HepG2 (cell line): ENCODE data around the gene GLRX5. TPM values are rescaled to one million over a fixed set of nuclear protein-coding genes. Genes with fewer than 3 reads are reported as not detected.

Experiments
- ATAC-seq: fragments of 200-7000 bp; cut with Tn5 transposase; 3 replicates; pipeline ENCODE4 v1.9.1; 2020; ENCODE audit warnings: mild to moderate bottlenecking, moderate library complexity
- BruUV-seq: library from RNA; stranded (reverse); fragments of 400-500 nt; replicated peaks from 2 replicates; lab custom pipeline; 2021; lab: Mats Ljungman, UMichigan
- CTCF ChIA-PET: fragments of 300-600 bp; formaldehyde crosslinking; extraction: SDS; loops from one replicate; lab custom pipeline; 2021; ENCODE audit warnings: low total read pairs, inconsistent platforms, low intra/inter-chr PET ratio; lab: Yijun Ruan, JAX
- POLR2A ChIA-PET: fragments of 350-600 bp; sonication (Branson Sonifier 250); formaldehyde crosslinking; loops from one replicate; lab custom pipeline; 2020; ENCODE audit warnings: antibody characterized with exemption, inconsistent platforms; lab: Yijun Ruan, JAX
- DNase-seq: peaks from one replicate; pipeline ENCODE4 v3.0.0-alpha.2; 2015; ENCODE audit warnings: low spot score
- FAIRE-seq: peaks from 3 replicates; lab custom pipeline; 2011; peaks lifted over from hg19 to GRCh38; lab: Jason Lieb, UNC
- H2AFZ ChIP-seq: one replicate; pipeline ENCODE4 v1.6.1; 2011; ENCODE audit warnings: low read length, inconsistent platforms
- H3K27ac ChIP-seq: fragments of 300-600 bp; 3 replicates; pipeline ENCODE4 v1.8.0; 2011; ENCODE audit warnings: mixed run types, mild to moderate bottlenecking, mixed read lengths, low read length, inconsistent platforms; ENCODE audit not compliant: insufficient read depth; ENCODE audit errors: extremely low read length
- H3K27me3 ChIP-seq, 2 experiments: fragments of 200-600 bp in 1 of 2; 2 replicates in 1 of 2; 3 replicates in 1 of 2; pipeline versions ENCODE4 v1.6.0 to v1.8.0; 2011; ENCODE audit warnings: low read length in 2 of 2, mild to moderate bottlenecking in 2 of 2, moderate library complexity in 2 of 2, inconsistent platforms in 1 of 2; ENCODE audit not compliant: insufficient read depth in 2 of 2, control insufficient read depth in 1 of 2
- H3K36me3 ChIP-seq, 2 experiments: fragments of 200-600 bp in 1 of 2; replicated peaks in 1 of 2; 2 replicates in 1 of 2; 3 replicates in 1 of 2; pipeline versions ENCODE4 v1.5.1 to v1.8.0; 2011; ENCODE audit warnings: low read length in 2 of 2, inconsistent platforms in 1 of 2; ENCODE audit not compliant: insufficient read depth in 2 of 2, control insufficient read depth in 1 of 2
- H3K4me1 ChIP-seq: 2 replicates; pipeline ENCODE4 v1.5.1; 2012; ENCODE audit warnings: low read length, inconsistent platforms; ENCODE audit not compliant: insufficient read depth
- H3K4me2 ChIP-seq: 2 replicates; pipeline ENCODE4 v1.6.0; 2011; ENCODE audit warnings: low read depth, low read length, inconsistent platforms
- H3K4me3 ChIP-seq, 3 experiments: fragments of 200-600 bp in 1 of 3; sonication (generic), shearing (Covaris generic) in 1 of 3; replicated peaks in 1 of 3; 2 replicates each; pipeline ENCODE4 v1.5.1; 2011 to 2016; ENCODE audit warnings: low read length in 3 of 3, inconsistent platforms in 2 of 3, low read depth in 2 of 3, mild to moderate bottlenecking in 2 of 3, control low read depth in 1 of 3, mixed read lengths in 1 of 3; ENCODE audit not compliant: insufficient read depth in 1 of 3
- H3K79me2 ChIP-seq: one replicate; pipeline ENCODE4 v1.6.1; 2011; ENCODE audit warnings: low read length, inconsistent platforms; ENCODE audit not compliant: insufficient read depth
- H3K9ac ChIP-seq: 2 replicates; pipeline ENCODE4 v1.6.0; 2011; ENCODE audit warnings: mild to moderate bottlenecking, low read depth, low read length, inconsistent platforms; ENCODE audit not compliant: insufficient read depth
- H3K9me3 ChIP-seq: 2 replicates; pipeline ENCODE4 v1.5.1; 2012; ENCODE audit warnings: mild to moderate bottlenecking, low read length
- H4K20me1 ChIP-seq: 2 replicates; pipeline ENCODE4 v1.6.0; 2011; ENCODE audit warnings: inconsistent platforms, mild to moderate bottlenecking, low read length, moderate library complexity; ENCODE audit not compliant: insufficient read depth
- AGO2 ChIP-seq: fragments of 200-400 bp; formaldehyde crosslinking; optimal IDR thresholded peaks from 2 replicates; pipeline ENCODE3; 2017; ENCODE audit warnings: mild to moderate bottlenecking, low read depth, low read length, moderate library complexity
- HMG20A ChIP-seq: IDR thresholded peaks from 2 replicates; pipeline ENCODE4 v1.6.1; 2016; ENCODE audit warnings: borderline replicate concordance
- NFKB2 ChIP-seq: sonication (generic); formaldehyde crosslinking; IDR thresholded peaks from 2 replicates; pipeline ENCODE4 v1.4.0; 2020; ENCODE audit warnings: missing genetic modification reagents, borderline replicate concordance
- NFYB ChIP-seq: sonication (generic); formaldehyde crosslinking; IDR thresholded peaks from 2 replicates; pipeline ENCODE4 v1.4.0; 2020; ENCODE audit warnings: missing genetic modification reagents
- SMARCE1 ChIP-seq: fragments of 450-650 bp; IDR thresholded peaks from 2 replicates; pipeline ENCODE4 v1.6.1; 2017; ENCODE audit warnings: borderline replicate concordance
- SNAPC2 ChIP-seq: sonication (generic); formaldehyde crosslinking; IDR thresholded peaks from 2 replicates; pipeline ENCODE4 v1.8.1; 2022; ENCODE audit warnings: mild to moderate bottlenecking, missing genetic modification reagents
- SNRNP70 ChIP-seq: fragments of 200-400 bp; formaldehyde crosslinking; IDR thresholded peaks from 2 replicates; pipeline ENCODE4 v1.6.1; 2017; ENCODE audit warnings: mild to moderate bottlenecking, low read depth, low read length, moderate library complexity
- TARDBP ChIP-seq: sonication (generic); formaldehyde crosslinking; IDR thresholded peaks from 2 replicates; pipeline ENCODE4 v1.8.0; 2022; ENCODE audit warnings: mild to moderate bottlenecking, missing genetic modification reagents
- ZEB1 ChIP-seq: IDR thresholded peaks from 2 replicates; pipeline ENCODE4 v1.6.1; 2012; ENCODE audit warnings: mild to moderate bottlenecking, low read depth, inconsistent platforms; ENCODE audit not compliant: insufficient replicate concordance
- ZFYVE20 ChIP-seq: sonication (generic); formaldehyde crosslinking; IDR thresholded peaks from 2 replicates; pipeline ENCODE4 v1.8.0; 2023; ENCODE audit warnings: low read depth, mild to moderate bottlenecking, moderate library complexity, missing genetic modification reagents, borderline replicate concordance
- ZNF101 ChIP-seq: sonication (generic); formaldehyde crosslinking; IDR thresholded peaks from 2 replicates; pipeline ENCODE4 v1.4.0; 2020; ENCODE audit warnings: mild to moderate bottlenecking, low read depth, missing genetic modification reagents, borderline replicate concordance
- ZNF563 ChIP-seq: sonication (generic); formaldehyde crosslinking; IDR thresholded peaks from 2 replicates; pipeline ENCODE4 v1.8.0; 2022; ENCODE audit warnings: mild to moderate bottlenecking, moderate library complexity, missing genetic modification reagents
- ZNF619 ChIP-seq: sonication (generic); formaldehyde crosslinking; IDR thresholded peaks from 2 replicates; pipeline ENCODE4 v1.4.0; 2020; ENCODE audit warnings: mild to moderate bottlenecking, missing genetic modification reagents
- ZNF713 ChIP-seq: sonication (generic); formaldehyde crosslinking; IDR thresholded peaks from 2 replicates; pipeline ENCODE4 v1.4.0; 2020; ENCODE audit warnings: mild to moderate bottlenecking, missing genetic modification reagents
- WGBS: methylation state at CpG from one replicate; pipeline ENCODE4 v1.1.6; 2017; ENCODE audit warnings: low lambda C conversion rate; 5-methylcytosine and 5-hydroxymethylcytosine counted together
- in situ Hi-C: cut with HindIII; loops from 2 replicates; pipeline ENCODE4 v1.10.0; 2017; ENCODE audit warnings: low pct_unique_long_range_greater_than_20kb; ENCODE audit not compliant: extremely low pct_ligation_motif_present
- intact Hi-C: fragments of 100-400 bp; cut with micrococcal nuclease; formaldehyde crosslinking; loops from one replicate; pipeline ENCODE4 v1.10.0; 2022; ENCODE audit not compliant: unreplicated experiment
- polyA plus RNA-seq, 8 experiments: library from polyadenylated mRNA; depleted of rRNA in 3 of 8; stranded (reverse) in 7 of 8; unstranded in 1 of 8; fragments of >200 nt; fragmentation: Illumina TruSeq in 4 of 8; extraction: Trizol in 4 of 8; gene quantifications; 2 replicates each; pipeline versions ENCODE4 v1.2.1 to v1.2.3, GENCODE V29; 2011 to 2016; ENCODE audit warnings: low read depth in 4 of 8, missing spikeins in 1 of 8, mixed read lengths in 1 of 8; ENCODE audit not compliant: insufficient read depth in 1 of 8
- total RNA-seq, 5 experiments: library from RNA; depleted of rRNA; stranded (reverse); fragments of >200 nt; fragmentation: Illumina TruSeq; extraction: Trizol; gene quantifications; 2 replicates each; pipeline ENCODE4 v1.2.3, GENCODE V29; 2016; ENCODE audit warnings: low read depth in 1 of 5
- TF ChIP-seq, protein P1 (sequence below): sonication (generic); formaldehyde crosslinking; conservative IDR thresholded peaks from 2 replicates; pipeline ENCODE4 v1.8.0; 2022; ENCODE audit warnings: missing genetic modification reagents
- TF ChIP-seq, protein P2 (sequence below): sonication (generic); formaldehyde crosslinking; IDR thresholded peaks from 2 replicates; pipeline ENCODE4 v1.8.1; 2023; ENCODE audit warnings: missing genetic modification reagents, mild to moderate bottlenecking, borderline replicate concordance
- TF ChIP-seq, protein P3 (sequence below): sonication (generic); formaldehyde crosslinking; IDR thresholded peaks from 2 replicates; pipeline ENCODE4 v1.5.0; 2020; ENCODE audit warnings: missing genetic modification reagents
- TF ChIP-seq, protein P4 (sequence below): sonication (generic); formaldehyde crosslinking; IDR thresholded peaks from 2 replicates; pipeline ENCODE4 v1.4.0; 2020; ENCODE audit warnings: missing genetic modification reagents, borderline replicate concordance
- TF ChIP-seq, protein P5 (sequence below): sonication (generic); formaldehyde crosslinking; IDR thresholded peaks from 2 replicates; pipeline ENCODE4 v1.4.0; 2020; ENCODE audit warnings: missing genetic modification reagents

GLRX5 gene
- total and polyA plus RNA-seq, 2 of the 13 experiments (the other 11 are each of a cell fraction or from before 2014, with no cell fraction given), result 122 to 146 TPM

DNA sequence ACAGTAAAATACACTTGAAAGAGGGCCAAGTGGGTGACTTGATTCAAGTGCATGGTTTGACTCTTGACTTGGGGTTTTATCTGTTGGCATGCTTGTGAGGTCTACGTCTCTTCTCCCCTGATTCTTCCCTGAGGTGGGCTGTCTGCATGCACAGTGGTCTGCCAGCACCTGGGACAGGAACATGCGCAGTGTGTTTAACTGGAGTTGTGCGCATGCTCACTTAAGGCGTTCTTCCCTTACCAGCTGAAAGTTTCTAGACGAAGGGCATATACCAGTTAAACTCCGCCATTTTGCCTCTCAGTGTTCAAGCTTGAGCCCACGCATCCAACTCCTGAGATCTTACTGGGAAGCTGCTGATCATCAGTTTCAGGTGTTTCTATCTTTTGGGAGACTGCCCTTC lies 38.5 kb downstream of the GLRX5 start (continued):
- TF ChIP-seq, protein P1, sequence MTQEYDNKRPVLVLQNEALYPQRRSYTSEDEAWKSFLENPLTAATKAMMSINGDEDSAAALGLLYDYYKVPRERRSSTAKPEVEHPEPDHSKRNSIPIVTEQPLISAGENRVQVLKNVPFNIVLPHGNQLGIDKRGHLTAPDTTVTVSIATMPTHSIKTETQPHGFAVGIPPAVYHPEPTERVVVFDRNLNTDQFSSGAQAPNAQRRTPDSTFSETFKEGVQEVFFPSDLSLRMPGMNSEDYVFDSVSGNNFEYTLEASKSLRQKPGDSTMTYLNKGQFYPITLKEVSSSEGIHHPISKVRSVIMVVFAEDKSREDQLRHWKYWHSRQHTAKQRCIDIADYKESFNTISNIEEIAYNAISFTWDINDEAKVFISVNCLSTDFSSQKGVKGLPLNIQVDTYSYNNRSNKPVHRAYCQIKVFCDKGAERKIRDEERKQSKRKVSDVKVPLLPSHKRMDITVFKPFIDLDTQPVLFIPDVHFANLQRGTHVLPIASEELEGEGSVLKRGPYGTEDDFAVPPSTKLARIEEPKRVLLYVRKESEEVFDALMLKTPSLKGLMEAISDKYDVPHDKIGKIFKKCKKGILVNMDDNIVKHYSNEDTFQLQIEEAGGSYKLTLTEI (CRISPR knock-in tag), result no peak
- no peak for TF ChIP-seq ZNF563
- no peak for TF ChIP-seq ZEB1
- no peak for TF ChIP-seq ZFYVE20 (CRISPR knock-in tag)
- TF ChIP-seq ZNF101, result no peak
- TF ChIP-seq SNAPC2, result no peak
- TF ChIP-seq ZNF619 (CRISPR knock-in tag), result no peak
- TF ChIP-seq SMARCE1, result no peak
- TF ChIP-seq, protein P2, sequence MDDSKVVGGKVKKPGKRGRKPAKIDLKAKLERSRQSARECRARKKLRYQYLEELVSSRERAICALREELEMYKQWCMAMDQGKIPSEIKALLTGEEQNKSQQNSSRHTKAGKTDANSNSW, result no peak
- TF ChIP-seq HMG20A (CRISPR knock-in tag), result no peak

DNA sequence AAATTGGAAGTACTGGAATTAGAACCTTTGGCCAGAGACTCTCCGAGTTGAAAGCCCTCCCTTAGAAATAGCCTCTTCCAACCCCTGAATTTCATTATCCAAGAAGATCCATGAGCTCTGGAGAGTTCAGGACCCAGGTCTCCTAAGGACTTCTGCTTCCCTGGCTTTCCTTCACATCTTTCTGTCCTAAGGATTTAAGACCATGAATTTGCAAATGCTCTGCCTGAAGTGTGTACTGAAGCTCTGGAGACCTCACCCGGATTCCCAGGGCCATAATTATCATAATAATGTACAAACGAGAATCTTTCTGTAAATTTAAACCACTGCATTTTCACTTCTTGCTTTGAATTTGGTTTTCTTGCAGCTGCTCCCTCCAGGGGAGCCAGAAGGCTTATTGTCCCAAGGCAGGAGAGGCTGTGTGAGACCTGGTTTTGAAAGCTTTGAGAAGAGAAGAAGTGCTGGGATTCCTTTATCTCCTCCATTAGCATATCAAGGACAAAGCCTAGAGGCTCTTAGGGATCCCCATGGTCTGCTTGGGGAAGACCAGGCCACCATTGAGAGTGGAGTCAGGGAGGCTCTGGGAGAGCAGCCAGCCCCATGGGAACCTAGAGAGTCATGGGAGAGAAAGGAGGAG lies 41.1 kb downstream of the GLRX5 start:
- BruUV-seq, result no TSS peak
- Histone ChIP-seq H3K9ac (no peak overlapping the region), H3K36me3 (no peaks in the 10 kb centered on the region), H3K79me2 (no peaks in the 10 kb centered on the region), H3K4me2 (no peak overlapping the region), H3K9me3 (no peaks in the 10 kb centered on the region), H3K27ac (no peak overlapping the region), H3K4me3 (no peak overlapping the region), H3K4me1 (peaks cover 6% of the 10 kb centered on the region; the same call in 1 of the 2 replicates), H4K20me1 (no peaks in the 10 kb centered on the region), H2AFZ (no peak overlapping the region), H3K27me3 (peaks cover 0 to 1% of the 10 kb centered on the region in 2 experiments; a peak in 3 of 5 replicates)
- in situ Hi-C loops, result no loop called here
- no peak for ATAC-seq
- POLR2A ChIA-PET, result no interaction called here
- CTCF ChIA-PET, result no interaction called here
- FAIRE-seq, result no peak
- intact Hi-C loops, result no loop called here
- 8% methylated on average over 3 of the region's 3 CpGs for WGBS
- DNase-seq, result no peak
- TF ChIP-seq TARDBP (CRISPR knock-in tag) (no peak), AGO2 (no peak), NFKB2 (CRISPR knock-in tag) (no peak), ZNF713 (CRISPR knock-in tag) (no peak), SNRNP70 (no peak), NFYB (CRISPR knock-in tag) (no peak)
- TF ChIP-seq, protein P3, sequence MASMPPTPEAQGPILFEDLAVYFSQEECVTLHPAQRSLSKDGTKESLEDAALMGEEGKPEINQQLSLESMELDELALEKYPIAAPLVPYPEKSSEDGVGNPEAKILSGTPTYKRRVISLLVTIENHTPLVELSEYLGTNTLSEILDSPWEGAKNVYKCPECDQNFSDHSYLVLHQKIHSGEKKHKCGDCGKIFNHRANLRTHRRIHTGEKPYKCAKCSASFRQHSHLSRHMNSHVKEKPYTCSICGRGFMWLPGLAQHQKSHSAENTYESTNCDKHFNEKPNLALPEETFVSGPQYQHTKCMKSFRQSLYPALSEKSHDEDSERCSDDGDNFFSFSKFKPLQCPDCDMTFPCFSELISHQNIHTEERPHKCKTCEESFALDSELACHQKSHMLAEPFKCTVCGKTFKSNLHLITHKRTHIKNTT (CRISPR knock-in tag), result no peak
- TF ChIP-seq, protein P4, sequence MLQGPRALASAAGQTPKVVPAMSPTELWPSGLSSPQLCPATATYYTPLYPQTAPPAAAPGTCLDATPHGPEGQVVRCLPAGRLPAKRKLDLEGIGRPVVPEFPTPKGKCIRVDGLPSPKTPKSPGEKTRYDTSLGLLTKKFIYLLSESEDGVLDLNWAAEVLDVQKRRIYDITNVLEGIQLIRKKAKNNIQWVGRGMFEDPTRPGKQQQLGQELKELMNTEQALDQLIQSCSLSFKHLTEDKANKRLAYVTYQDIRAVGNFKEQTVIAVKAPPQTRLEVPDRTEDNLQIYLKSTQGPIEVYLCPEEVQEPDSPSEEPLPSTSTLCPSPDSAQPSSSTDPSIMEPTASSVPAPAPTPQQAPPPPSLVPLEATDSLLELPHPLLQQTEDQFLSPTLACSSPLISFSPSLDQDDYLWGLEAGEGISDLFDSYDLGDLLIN (CRISPR knock-in tag), result no peak
- TF ChIP-seq, protein P5, sequence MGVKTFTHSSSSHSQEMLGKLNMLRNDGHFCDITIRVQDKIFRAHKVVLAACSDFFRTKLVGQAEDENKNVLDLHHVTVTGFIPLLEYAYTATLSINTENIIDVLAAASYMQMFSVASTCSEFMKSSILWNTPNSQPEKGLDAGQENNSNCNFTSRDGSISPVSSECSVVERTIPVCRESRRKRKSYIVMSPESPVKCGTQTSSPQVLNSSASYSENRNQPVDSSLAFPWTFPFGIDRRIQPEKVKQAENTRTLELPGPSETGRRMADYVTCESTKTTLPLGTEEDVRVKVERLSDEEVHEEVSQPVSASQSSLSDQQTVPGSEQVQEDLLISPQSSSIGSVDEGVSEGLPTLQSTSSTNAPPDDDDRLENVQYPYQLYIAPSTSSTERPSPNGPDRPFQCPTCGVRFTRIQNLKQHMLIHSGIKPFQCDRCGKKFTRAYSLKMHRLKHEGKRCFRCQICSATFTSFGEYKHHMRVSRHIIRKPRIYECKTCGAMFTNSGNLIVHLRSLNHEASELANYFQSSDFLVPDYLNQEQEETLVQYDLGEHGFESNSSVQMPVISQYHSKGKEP (CRISPR knock-in tag), result no peak
